HepG2 (cell line): ENCODE results near the gene TSACC. TPM values are rescaled to one million over a fixed set of nuclear protein-coding genes. Genes with fewer than 3 reads are reported as not detected.

Source experiments
- ARID5B ChIP-seq: IDR thresholded peaks from 2 replicates; pipeline ENCODE4 v1.4.0; 2020; ENCODE audit warnings: mild to moderate bottlenecking, missing genetic modification reagents
- BCL6 ChIP-seq: IDR thresholded peaks from 2 replicates; pipeline ENCODE4 v1.6.1; 2016; ENCODE audit warnings: missing genetic modification reagents, missing compliant biosample characterization
- CEBPG ChIP-seq: IDR thresholded peaks from 2 replicates; pipeline ENCODE4 v1.6.1; 2016
- FIP1L1 ChIP-seq: fragments of 200-400 bp; formaldehyde crosslinking; IDR thresholded peaks from 2 replicates; pipeline ENCODE4 v1.6.1; 2018; ENCODE audit warnings: low read depth, mild to moderate bottlenecking, low read length, moderate library complexity, borderline replicate concordance; ENCODE audit not compliant: insufficient read depth
- MIXL1 ChIP-seq: IDR thresholded peaks from 2 replicates; pipeline ENCODE4 v1.6.1; 2016
- NFKB2 ChIP-seq: sonication (generic); formaldehyde crosslinking; IDR thresholded peaks from 2 replicates; pipeline ENCODE4 v1.4.0; 2020; ENCODE audit warnings: missing genetic modification reagents, borderline replicate concordance
- RAD21 ChIP-seq: fragments of 450-650 bp; formaldehyde crosslinking; IDR thresholded peaks from 2 replicates; pipeline ENCODE4 v1.5.0; 2020; ENCODE audit warnings: mild to moderate bottlenecking
- SMC3 ChIP-seq: IDR thresholded peaks from 2 replicates; pipeline ENCODE4 v1.6.1; 2011; ENCODE audit warnings: low read length, improper control_type of control experiment
- TARDBP ChIP-seq: sonication (generic); formaldehyde crosslinking; IDR thresholded peaks from 2 replicates; pipeline ENCODE4 v1.8.0; 2022; ENCODE audit warnings: mild to moderate bottlenecking, missing genetic modification reagents
- TGIF2 ChIP-seq: IDR thresholded peaks from 2 replicates; pipeline ENCODE4 v1.6.1; 2016; ENCODE audit warnings: control low read depth, missing compliant biosample characterization
- THAP11 ChIP-seq: IDR thresholded peaks from 2 replicates; pipeline ENCODE4 v1.6.1; 2016; ENCODE audit warnings: missing biosample characterization, missing genetic modification reagents
- TOPORS ChIP-seq: sonication (generic); formaldehyde crosslinking; IDR thresholded peaks from 2 replicates; pipeline ENCODE4 v1.8.0; 2023; ENCODE audit warnings: mild to moderate bottlenecking, missing genetic modification reagents
- ZFP36L1 ChIP-seq: sonication (generic); formaldehyde crosslinking; IDR thresholded peaks from 2 replicates; pipeline ENCODE4 v1.8.0; 2022; ENCODE audit warnings: mild to moderate bottlenecking, missing genetic modification reagents, moderate library complexity
- ZMAT3 ChIP-seq: sonication (generic); formaldehyde crosslinking; conservative IDR thresholded peaks from 2 replicates; pipeline ENCODE4 v1.7.0; 2021; ENCODE audit warnings: missing genetic modification reagents
- ZNF512 ChIP-seq: sonication (generic); formaldehyde crosslinking; IDR thresholded peaks from 2 replicates; pipeline ENCODE4 v1.4.0; 2020; ENCODE audit warnings: mild to moderate bottlenecking, missing genetic modification reagents
- ZNF572 ChIP-seq: sonication (generic); formaldehyde crosslinking; IDR thresholded peaks from 2 replicates; pipeline ENCODE4 v1.5.1; 2020; ENCODE audit warnings: mild to moderate bottlenecking, missing genetic modification reagents
- ZNF589 ChIP-seq: sonication (generic); formaldehyde crosslinking; conservative IDR thresholded peaks from 2 replicates; pipeline ENCODE4 v1.8.0; 2022; ENCODE audit warnings: mild to moderate bottlenecking, moderate library complexity, missing genetic modification reagents
- ZNF629 ChIP-seq: sonication (generic); formaldehyde crosslinking; conservative IDR thresholded peaks from 2 replicates; pipeline ENCODE4 v1.5.0; 2020; ENCODE audit warnings: missing genetic modification reagents
- ZNF776 ChIP-seq: sonication (generic); formaldehyde crosslinking; IDR thresholded peaks from 2 replicates; pipeline ENCODE4 v1.4.0; 2020; ENCODE audit warnings: mild to moderate bottlenecking, missing genetic modification reagents
- ZNF879 ChIP-seq: sonication (generic); formaldehyde crosslinking; IDR thresholded peaks from 2 replicates; pipeline ENCODE4 v1.8.1; 2023; ENCODE audit warnings: missing genetic modification reagents
- ZNF883 ChIP-seq: sonication (generic); formaldehyde crosslinking; IDR thresholded peaks from 2 replicates; pipeline ENCODE4 v1.5.1; 2020; ENCODE audit warnings: mild to moderate bottlenecking, missing genetic modification reagents; ENCODE audit errors: not compliant biosample characterization
- polyA plus RNA-seq, 8 experiments: library from polyadenylated mRNA; depleted of rRNA in 3 of 8; stranded (reverse) in 7 of 8; unstranded in 1 of 8; fragments of >200 nt; fragmentation: Illumina TruSeq in 4 of 8; extraction: Trizol in 4 of 8; gene quantifications; 2 replicates each; pipeline versions ENCODE4 v1.2.1 to v1.2.3, GENCODE V29; 2011 to 2016; ENCODE audit warnings: low read depth in 4 of 8, missing spikeins in 1 of 8, mixed read lengths in 1 of 8; ENCODE audit not compliant: insufficient read depth in 1 of 8
- total RNA-seq, 5 experiments: library from RNA; depleted of rRNA; stranded (reverse); fragments of >200 nt; fragmentation: Illumina TruSeq; extraction: Trizol; gene quantifications; 2 replicates each; pipeline ENCODE4 v1.2.3, GENCODE V29; 2016; ENCODE audit warnings: low read depth in 1 of 5
- TF ChIP-seq, protein P1 (sequence below): sonication (generic); formaldehyde crosslinking; IDR thresholded peaks from 2 replicates; pipeline ENCODE4 v1.4.0; 2020; ENCODE audit warnings: missing genetic modification reagents
- TF ChIP-seq, protein P2 (sequence below): sonication (generic); formaldehyde crosslinking; IDR thresholded peaks from 2 replicates; pipeline ENCODE4 v1.8.1; 2022; ENCODE audit warnings: mild to moderate bottlenecking, missing genetic modification reagents

Gene TSACC
- total and polyA plus RNA-seq, 2 of the 13 experiments (the other 11 are each of a cell fraction or from before 2014, with no cell fraction given), result 1.5 to 2.6 TPM

DNA sequence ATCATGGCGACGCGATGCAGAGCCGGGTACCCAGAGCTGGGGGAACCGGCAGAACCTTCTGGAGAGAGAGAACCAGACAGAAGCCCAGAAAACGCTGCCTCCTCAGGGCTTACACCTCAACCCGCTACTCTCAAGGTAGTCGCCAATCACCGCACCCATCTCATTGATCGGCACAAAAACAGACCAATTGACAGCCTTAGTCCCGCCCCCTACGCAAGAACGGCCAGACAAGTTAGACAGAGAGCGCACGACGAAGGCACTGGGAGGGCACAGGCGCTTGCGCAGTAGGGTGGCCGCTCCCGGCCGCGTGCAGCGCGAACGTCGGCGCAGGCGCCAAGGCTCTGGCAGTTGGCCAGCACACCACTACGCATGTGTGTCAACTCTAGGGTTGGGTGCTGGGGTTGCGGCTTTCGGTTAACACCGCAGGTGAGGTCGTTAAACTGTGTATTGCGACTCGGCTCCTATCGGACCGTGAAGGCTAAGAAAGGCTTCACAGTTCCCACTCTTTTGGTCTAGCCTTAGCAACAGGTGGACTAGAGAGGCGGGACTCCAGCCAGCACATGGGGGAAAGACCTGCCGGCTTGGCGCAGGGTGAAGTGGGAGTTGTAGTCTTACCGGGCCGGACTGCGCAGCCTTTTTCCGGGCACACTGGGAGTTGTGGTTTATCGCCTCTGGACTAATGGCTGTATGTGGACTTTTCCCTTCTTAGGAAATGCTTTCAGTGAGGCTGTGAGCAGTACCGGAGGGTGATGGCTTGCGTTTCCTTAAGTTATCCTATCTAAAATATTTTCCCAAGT lies at the start of gene TSACC, which contains the start of gene CCT3 (continued):
- TF ChIP-seq ZNF776 (CRISPR knock-in tag) (no peak), TARDBP (CRISPR knock-in tag) (peak; percentile 65; the same call in 1 of the 2 replicates), ZFP36L1 (CRISPR knock-in tag) (no peak), ZNF629 (no peak), TOPORS (CRISPR knock-in tag) (no peak), ZNF512 (CRISPR knock-in tag) (no peak), SMC3 (no peak), ZMAT3 (CRISPR knock-in tag) (peak; percentile 82; the same call in 1 of the 2 replicates), TGIF2 (CRISPR knock-in tag) (no peak), CEBPG (CRISPR knock-in tag) (peak; percentile 20), ZNF589 (no peak), ZNF879 (CRISPR knock-in tag) (no peak), THAP11 (CRISPR knock-in tag) (peak; percentile 97), FIP1L1 (no peak), BCL6 (CRISPR knock-in tag) (no peak), RAD21 (CRISPR knock-in tag) (peak; percentile 5; the same call in 1 of the 2 replicates), ARID5B (CRISPR knock-in tag) (peak; percentile 31; the same call in 1 of the 2 replicates), NFKB2 (CRISPR knock-in tag) (no peak), ZNF572 (CRISPR knock-in tag) (no peak), MIXL1 (no peak), ZNF883 (CRISPR knock-in tag) (peak; percentile 50)
- TF ChIP-seq, protein P1, sequence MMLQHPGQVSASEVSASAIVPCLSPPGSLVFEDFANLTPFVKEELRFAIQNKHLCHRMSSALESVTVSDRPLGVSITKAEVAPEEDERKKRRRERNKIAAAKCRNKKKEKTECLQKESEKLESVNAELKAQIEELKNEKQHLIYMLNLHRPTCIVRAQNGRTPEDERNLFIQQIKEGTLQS, result no peak; the same call in 1 of the 2 replicates
- TF ChIP-seq, protein P2, sequence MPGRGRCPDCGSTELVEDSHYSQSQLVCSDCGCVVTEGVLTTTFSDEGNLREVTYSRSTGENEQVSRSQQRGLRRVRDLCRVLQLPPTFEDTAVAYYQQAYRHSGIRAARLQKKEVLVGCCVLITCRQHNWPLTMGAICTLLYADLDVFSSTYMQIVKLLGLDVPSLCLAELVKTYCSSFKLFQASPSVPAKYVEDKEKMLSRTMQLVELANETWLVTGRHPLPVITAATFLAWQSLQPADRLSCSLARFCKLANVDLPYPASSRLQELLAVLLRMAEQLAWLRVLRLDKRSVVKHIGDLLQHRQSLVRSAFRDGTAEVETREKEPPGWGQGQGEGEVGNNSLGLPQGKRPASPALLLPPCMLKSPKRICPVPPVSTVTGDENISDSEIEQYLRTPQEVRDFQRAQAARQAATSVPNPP (CRISPR knock-in tag), result no peak
